ENCODE data around the gene PCP4L1.
"Not testable (repeated sequence)": the region's sequence is repeated elsewhere in the genome, so short reads cannot be mapped to it uniquely, and the experiment has no call there.

The PCP4L1 gene

GRCh38 chr1:161313554-161314200 is 55.1 kb downstream of the PCP4L1 start:
- no peak for DNase-seq
- Histone ChIP-seq H3K27me3 (replicated peaks; ENCODE audit: control insufficient read depth, insufficient read depth, low read length, poor library complexity, severe bottlenecking) (no peaks in the 10 kb centered on the region), H3K4me3 (ENCODE audit: insufficient read depth, low read depth, low read length, poor library complexity, severe bottlenecking) (peak overlapping the region; percentile 79), H3K4me1 (ENCODE audit: control insufficient read depth, insufficient read depth, low read length, poor library complexity, severe bottlenecking) (peaks cover 14% of the 10 kb centered on the region), H3K27ac (ENCODE audit: insufficient read depth, low read length, poor library complexity, severe bottlenecking) (peak overlapping the region; percentile 89), H3K36me3 (ENCODE audit: control insufficient read depth, insufficient read depth, low read length) (no peaks in the 10 kb centered on the region), H3K9me3 (ENCODE audit: control insufficient read depth, low read length) (no peaks in the 10 kb centered on the region)

GRCh38 chr1:161314201-161314981 is 55.8 kb downstream of the PCP4L1 start, which contains the start of gene SDHC:
Gene SDHC, plus strand, starts transcription at chr1:161314381. Its CDS starts 25 bp downstream, at chr1:161314406.
- H3K27me3 ChIP-seq (replicated peaks; ENCODE audit: control insufficient read depth, insufficient read depth, low read length, poor library complexity, severe bottlenecking) = no peaks in the 10 kb centered on the region
- peak; percentile 83 to 86 (median 86) for DNase-seq
- no peaks in the 10 kb centered on the region for H3K9me3 ChIP-seq (ENCODE audit: control insufficient read depth, low read length)

GRCh38 chr1:161315841-161316674 is 57.5 kb downstream of the PCP4L1 start:
- H3K27ac ChIP-seq (ENCODE audit: insufficient read depth, low read length, poor library complexity, severe bottlenecking); H3K9me3 ChIP-seq (ENCODE audit: control insufficient read depth, low read length); H3K36me3 ChIP-seq (ENCODE audit: control insufficient read depth, insufficient read depth, low read length); H3K4me3 ChIP-seq (ENCODE audit: insufficient read depth, low read depth, low read length, poor library complexity, severe bottlenecking); H3K27me3 ChIP-seq (replicated peaks; ENCODE audit: control insufficient read depth, insufficient read depth, low read length, poor library complexity, severe bottlenecking); DNase-seq: not testable (repeated sequence)
- H3K4me1 ChIP-seq (ENCODE audit: control insufficient read depth, insufficient read depth, low read length, poor library complexity, severe bottlenecking) = peaks cover 14% of the 10 kb centered on the region

More at GRCh38 chr1:161314201-161314981, 55.8 kb downstream of the PCP4L1 start, which contains the start of gene SDHC:
- Histone ChIP-seq H3K36me3 (ENCODE audit: control insufficient read depth, insufficient read depth, low read length) (no peaks in the 10 kb centered on the region), H3K27ac (ENCODE audit: insufficient read depth, low read length, poor library complexity, severe bottlenecking) (peak within 1 kb of the TSS; percentile 89), H3K4me3 (ENCODE audit: insufficient read depth, low read depth, low read length, poor library complexity, severe bottlenecking) (peak within 1 kb of the TSS; percentile 79), H3K4me1 (ENCODE audit: control insufficient read depth, insufficient read depth, low read length, poor library complexity, severe bottlenecking) (peaks cover 14% of the 10 kb centered on the region)

- H3K27ac ChIP-seq (ENCODE audit: insufficient read depth, low read length, poor library complexity, severe bottlenecking) = no peak overlapping the region
- H3K27me3 ChIP-seq (replicated peaks; ENCODE audit: control insufficient read depth, insufficient read depth, low read length, poor library complexity, severe bottlenecking) = no peaks in the 10 kb centered on the region
- H3K4me1 ChIP-seq (ENCODE audit: control insufficient read depth, insufficient read depth, low read length, poor library complexity, severe bottlenecking) = no peaks in the 10 kb centered on the region
- DNase-seq = no peak
- H3K4me3 ChIP-seq (ENCODE audit: insufficient read depth, low read depth, low read length, poor library complexity, severe bottlenecking) = no peak overlapping the region
- no peaks in the 10 kb centered on the region for H3K9me3 ChIP-seq (ENCODE audit: control insufficient read depth, low read length)
- peaks cover 21% of the 10 kb centered on the region for H3K36me3 ChIP-seq (ENCODE audit: control insufficient read depth, insufficient read depth, low read length)
Observed at GRCh38 chr1:161324020-161324419, 65.5 kb downstream of the PCP4L1 start.

GRCh38 chr1:161330346-161330745 is 71.8 kb downstream of the PCP4L1 start:
- Histone ChIP-seq H3K27me3 (replicated peaks; ENCODE audit: control insufficient read depth, insufficient read depth, low read length, poor library complexity, severe bottlenecking) (no peaks in the 10 kb centered on the region), H3K27ac (ENCODE audit: insufficient read depth, low read length, poor library complexity, severe bottlenecking) (no peak overlapping the region), H3K36me3 (ENCODE audit: control insufficient read depth, insufficient read depth, low read length) (peaks cover 52% of the 10 kb centered on the region), H3K4me1 (ENCODE audit: control insufficient read depth, insufficient read depth, low read length, poor library complexity, severe bottlenecking) (no peaks in the 10 kb centered on the region), H3K9me3 (ENCODE audit: control insufficient read depth, low read length) (no peaks in the 10 kb centered on the region), H3K4me3 (ENCODE audit: insufficient read depth, low read depth, low read length, poor library complexity, severe bottlenecking) (no peak overlapping the region)
- DNase-seq = no peak

GRCh38 chr1:161333166-161333565 is 74.6 kb downstream of the PCP4L1 start:
- Histone ChIP-seq H3K4me1 (ENCODE audit: control insufficient read depth, insufficient read depth, low read length, poor library complexity, severe bottlenecking) (no peaks in the 10 kb centered on the region), H3K9me3 (ENCODE audit: control insufficient read depth, low read length) (no peaks in the 10 kb centered on the region), H3K27ac (ENCODE audit: insufficient read depth, low read length, poor library complexity, severe bottlenecking) (no peak overlapping the region), H3K27me3 (replicated peaks; ENCODE audit: control insufficient read depth, insufficient read depth, low read length, poor library complexity, severe bottlenecking) (no peaks in the 10 kb centered on the region), H3K4me3 (ENCODE audit: insufficient read depth, low read depth, low read length, poor library complexity, severe bottlenecking) (no peak overlapping the region), H3K36me3 (ENCODE audit: control insufficient read depth, insufficient read depth, low read length) (peaks cover 66% of the 10 kb centered on the region)
- DNase-seq = no peak

Measured in effector memory CD4-positive, alpha-beta T cell (primary cell).